Glutamatergic neuron (in vitro differentiated cells): ENCODE measurements around the gene EMCN. TPM values are rescaled to one million over a fixed set of nuclear protein-coding genes. Genes with fewer than 3 reads are reported as not detected.

ENCODE experiments used
- DNase-seq: peaks from one replicate; pipeline ENCODE4 v3.0.0; 2022
- H3K27ac Mint-ChIP-seq: one replicate; pipeline ENCODE4 v1.8.0; 2020; ENCODE audit warnings: mild to moderate bottlenecking, mixed read lengths, inconsistent platforms; ENCODE audit not compliant: unreplicated experiment
- H3K27me3 Mint-ChIP-seq: one replicate; pipeline ENCODE4 v1.8.0; 2020; ENCODE audit warnings: mild to moderate bottlenecking, moderate library complexity, mixed read lengths, inconsistent platforms; ENCODE audit not compliant: unreplicated experiment
- H3K36me3 Mint-ChIP-seq: one replicate; pipeline ENCODE4 v1.8.0; 2020; ENCODE audit warnings: mild to moderate bottlenecking, mixed read lengths, inconsistent platforms; ENCODE audit not compliant: unreplicated experiment
- H3K4me1 Mint-ChIP-seq: one replicate; pipeline ENCODE4 v1.8.0; 2020; ENCODE audit warnings: mild to moderate bottlenecking, low read depth, mixed read lengths, inconsistent platforms; ENCODE audit not compliant: unreplicated experiment
- H3K4me3 Mint-ChIP-seq: one replicate; pipeline ENCODE4 v1.8.0; 2020; ENCODE audit warnings: mild to moderate bottlenecking, mixed read lengths, inconsistent platforms; ENCODE audit not compliant: unreplicated experiment
- H3K9me3 Mint-ChIP-seq: one replicate; pipeline ENCODE4 v1.8.0; 2020; ENCODE audit warnings: mild to moderate bottlenecking, moderate library complexity, mixed read lengths, inconsistent platforms; ENCODE audit not compliant: unreplicated experiment
- total RNA-seq: library from RNA; stranded (reverse); fragmentation: NEBNext Ultra II Directional; extraction: Animal tissue kit (Norgen Biotek cat#: 25700); gene quantifications from one replicate; pipeline ENCODE4 v1.2.1, GENCODE V29; 2021; ENCODE audit not compliant: unreplicated experiment
- TF ChIP-seq, protein P1 (sequence below): fragments of 200-600 bp; sonication (generic); IDR thresholded peaks from one replicate; pipeline ENCODE4 v1.5.0; 2021; ENCODE audit not compliant: partially characterized antibody, unreplicated experiment

Gene EMCN
- total RNA-seq, 1 donor from 2014 or later = not detected

DNA sequence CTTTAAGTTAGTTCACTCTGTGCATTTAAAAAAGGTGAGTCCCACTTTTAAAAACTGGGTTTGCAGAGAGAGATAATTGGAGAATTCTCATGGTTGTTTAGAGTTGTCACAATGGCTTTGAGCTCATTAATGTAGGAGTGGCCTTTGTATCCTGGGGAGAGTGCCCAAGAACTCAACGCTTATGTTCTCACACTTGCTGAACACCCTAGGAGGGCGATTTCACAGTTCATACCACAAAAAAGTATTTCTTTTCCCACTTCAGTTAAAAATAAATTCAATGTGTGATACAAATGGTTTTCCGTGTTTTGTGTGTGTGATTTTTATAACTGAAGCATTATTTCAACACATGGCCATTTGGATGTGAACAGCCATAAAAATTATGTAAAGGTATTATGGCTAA is 8.4 kb downstream of the EMCN start:
- DNase-seq = no peak
- Mint-ChIP-seq H3K4me3 (no peak overlapping the region), H3K36me3 (no peaks in the 10 kb centered on the region), H3K27ac (no peak overlapping the region), H3K4me1 (peaks cover 4% of the 10 kb centered on the region), H3K9me3 (no peaks in the 10 kb centered on the region), H3K27me3 (peaks cover 2% of the 10 kb centered on the region)
- TF ChIP-seq, protein P1, sequence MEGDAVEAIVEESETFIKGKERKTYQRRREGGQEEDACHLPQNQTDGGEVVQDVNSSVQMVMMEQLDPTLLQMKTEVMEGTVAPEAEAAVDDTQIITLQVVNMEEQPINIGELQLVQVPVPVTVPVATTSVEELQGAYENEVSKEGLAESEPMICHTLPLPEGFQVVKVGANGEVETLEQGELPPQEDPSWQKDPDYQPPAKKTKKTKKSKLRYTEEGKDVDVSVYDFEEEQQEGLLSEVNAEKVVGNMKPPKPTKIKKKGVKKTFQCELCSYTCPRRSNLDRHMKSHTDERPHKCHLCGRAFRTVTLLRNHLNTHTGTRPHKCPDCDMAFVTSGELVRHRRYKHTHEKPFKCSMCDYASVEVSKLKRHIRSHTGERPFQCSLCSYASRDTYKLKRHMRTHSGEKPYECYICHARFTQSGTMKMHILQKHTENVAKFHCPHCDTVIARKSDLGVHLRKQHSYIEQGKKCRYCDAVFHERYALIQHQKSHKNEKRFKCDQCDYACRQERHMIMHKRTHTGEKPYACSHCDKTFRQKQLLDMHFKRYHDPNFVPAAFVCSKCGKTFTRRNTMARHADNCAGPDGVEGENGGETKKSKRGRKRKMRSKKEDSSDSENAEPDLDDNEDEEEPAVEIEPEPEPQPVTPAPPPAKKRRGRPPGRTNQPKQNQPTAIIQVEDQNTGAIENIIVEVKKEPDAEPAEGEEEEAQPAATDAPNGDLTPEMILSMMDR = no peak

DNA sequence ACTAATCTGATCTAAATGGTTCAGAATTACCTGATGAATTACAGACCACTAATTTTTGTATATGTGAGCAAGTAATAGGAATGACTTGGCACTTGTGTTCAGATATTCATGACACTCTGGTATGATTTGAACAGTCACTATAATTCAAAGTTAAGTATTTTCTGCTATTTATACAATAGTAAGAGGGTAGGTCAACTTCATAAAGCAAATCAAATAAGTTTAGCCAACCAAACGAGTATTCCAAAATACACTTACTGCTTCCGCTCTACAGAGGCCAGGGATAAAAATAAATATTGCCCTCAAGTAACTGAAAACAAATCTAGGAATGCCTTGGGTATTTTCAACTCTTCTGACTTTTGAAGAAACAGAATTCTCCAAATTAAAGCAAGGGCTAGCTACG is 9.1 kb downstream of the EMCN start:
- H3K4me1 Mint-ChIP-seq = peaks cover 4% of the 10 kb centered on the region
- no peaks in the 10 kb centered on the region for H3K9me3 Mint-ChIP-seq
- no peak overlapping the region for H3K27ac Mint-ChIP-seq
- no peak overlapping the region for H3K4me3 Mint-ChIP-seq
- TF ChIP-seq, protein P1 = no peak
- H3K27me3 Mint-ChIP-seq = peaks cover 2% of the 10 kb centered on the region
- no peak for DNase-seq
- no peaks in the 10 kb centered on the region for H3K36me3 Mint-ChIP-seq

DNA sequence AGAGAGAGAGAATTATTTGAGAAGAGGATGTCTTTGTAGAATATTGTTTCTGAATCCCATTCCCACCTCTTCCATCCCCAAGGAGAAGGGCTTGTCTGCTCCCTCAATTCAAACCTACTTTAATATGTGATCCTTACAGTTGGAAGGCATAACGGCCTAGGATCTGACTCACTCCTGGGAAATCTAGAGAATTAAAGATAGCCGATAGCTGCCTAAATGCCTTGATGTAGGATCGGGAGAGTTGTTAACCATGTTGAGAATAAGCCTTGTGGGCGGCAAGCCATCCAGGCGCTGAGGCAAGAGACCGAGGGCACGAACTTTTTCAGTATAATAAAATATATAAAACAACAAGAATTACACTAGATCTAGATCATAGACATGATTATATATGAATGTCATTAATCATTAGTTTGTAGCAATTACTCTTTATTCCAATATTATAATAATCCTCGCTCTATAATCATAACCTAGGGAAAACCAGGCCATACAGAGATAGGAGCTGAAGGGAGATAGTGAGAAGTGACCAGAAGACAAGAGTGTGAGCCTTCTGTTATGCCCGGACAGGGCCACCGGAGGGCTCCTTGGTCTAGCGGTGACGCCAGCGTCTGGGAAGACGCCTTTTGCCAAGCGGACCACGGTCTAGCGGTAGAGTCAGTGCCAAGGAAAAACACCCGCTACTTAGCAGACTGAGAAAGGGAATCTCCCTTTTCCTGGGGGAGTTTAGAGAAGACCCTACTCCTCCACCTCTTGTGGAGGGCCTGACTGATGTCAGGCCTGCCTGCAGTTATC is 13.5 kb downstream of the EMCN start:
- Mint-ChIP-seq H3K27me3 (no peaks in the 10 kb centered on the region), H3K36me3 (no peaks in the 10 kb centered on the region), H3K4me1 (peaks cover 4% of the 10 kb centered on the region), H3K4me3 (no peak overlapping the region), H3K9me3 (no peaks in the 10 kb centered on the region), H3K27ac (no peak overlapping the region)
- DNase-seq = peak; percentile 15
- TF ChIP-seq, protein P1 = no peak

DNA sequence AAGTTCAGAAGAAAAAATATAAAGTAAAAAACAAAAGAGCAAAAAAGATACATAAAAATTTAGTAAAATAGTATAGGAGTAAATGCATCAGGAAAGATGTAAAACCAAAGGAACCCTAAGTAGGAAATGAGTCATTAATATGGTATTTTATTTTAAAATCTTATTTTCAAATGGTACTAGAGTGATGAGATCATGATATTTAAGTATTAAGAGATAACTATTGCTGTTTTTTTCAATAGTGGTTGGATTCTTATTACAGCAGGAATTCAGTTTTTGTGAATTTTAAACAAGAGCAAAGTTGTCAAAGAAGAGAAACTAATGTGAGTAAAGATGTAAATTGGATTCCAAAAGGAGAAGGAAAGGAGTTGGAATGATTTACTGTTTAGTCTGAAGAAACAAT is 20.0 kb downstream of the EMCN start:
- no peaks in the 10 kb centered on the region for H3K27me3 Mint-ChIP-seq

DNA sequence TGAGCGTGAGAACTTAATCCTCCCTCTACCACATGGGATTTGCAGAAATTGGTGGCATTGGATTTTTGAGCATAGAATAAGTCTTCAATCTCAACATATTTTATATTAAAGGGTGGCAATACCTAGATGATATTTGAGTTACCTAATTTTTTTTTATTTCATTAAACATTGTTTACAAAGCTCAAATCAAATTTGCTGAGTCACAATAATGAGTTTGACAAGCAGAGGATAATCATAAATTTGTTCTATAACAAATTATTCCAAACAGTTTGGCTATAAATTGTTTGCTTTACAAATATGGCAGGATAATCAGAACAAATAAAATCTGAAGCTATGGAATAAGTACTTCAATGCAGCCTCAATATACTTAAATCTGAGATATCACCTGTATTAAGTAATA is 22.7 kb downstream of the EMCN start:
- Mint-ChIP-seq H3K9me3 (peaks cover 2% of the 10 kb centered on the region), H3K4me1 (no peaks in the 10 kb centered on the region), H3K27ac (no peak overlapping the region), H3K36me3 (peaks cover 5% of the 10 kb centered on the region), H3K27me3 (no peaks in the 10 kb centered on the region), H3K4me3 (no peak overlapping the region)
- DNase-seq = no peak
- TF ChIP-seq, protein P1 = no peak

More for the DNA sequence above, 20.0 kb downstream of the EMCN start:
- Mint-ChIP-seq H3K4me1 (no peaks in the 10 kb centered on the region), H3K4me3 (no peak overlapping the region), H3K27ac (no peak overlapping the region), H3K9me3 (no peaks in the 10 kb centered on the region), H3K36me3 (no peaks in the 10 kb centered on the region)
- TF ChIP-seq, protein P1 = no peak
- no peak for DNase-seq
